WTC11 (cell line): ENCODE measurements around the gene CACNA2D4. TPM values are rescaled to one million over a fixed set of nuclear protein-coding genes. Genes with fewer than 3 reads are reported as not detected.

Experiments used
- ATAC-seq: fragments of 200-7000 bp; cut with Tn5 transposase; 2 replicates; pipeline ENCODE4 v1.10.0; 2021; ENCODE audit warnings: mild to moderate bottlenecking, moderate library complexity
- CTCF ChIA-PET: fragments of 300-600 bp; sonication (Branson Sonifier 250); formaldehyde crosslinking; loops from one replicate; lab custom pipeline; 2021; ENCODE audit warnings: antibody characterized with exemption; lab: Charles Lee
- POLR2A ChIA-PET: fragments of 350-600 bp; sonication (Branson Sonifier 250); formaldehyde crosslinking; loops from one replicate; lab custom pipeline; 2021; ENCODE audit warnings: antibody characterized with exemption; lab: Charles Lee
- DNase-seq: peaks from one replicate; pipeline ENCODE4 v3.0.0; 2021; ENCODE audit warnings: low spot score
- H3K27ac Mint-ChIP-seq: 2 replicates; pipeline ENCODE4 v1.8.0; 2021; ENCODE audit warnings: mixed read lengths
- H3K27me3 Mint-ChIP-seq: 2 replicates; pipeline ENCODE4 v1.8.0; 2021; ENCODE audit warnings: low read depth, mild to moderate bottlenecking, moderate library complexity, mixed read lengths
- H3K36me3 Mint-ChIP-seq: 2 replicates; pipeline ENCODE4 v1.8.0; 2021; ENCODE audit warnings: mixed read lengths
- H3K4me1 Mint-ChIP-seq: 2 replicates; pipeline ENCODE4 v1.8.0; 2022; ENCODE audit warnings: mixed read lengths
- H3K4me3 Mint-ChIP-seq: 2 replicates; pipeline ENCODE4 v1.8.0; 2021; ENCODE audit warnings: mild to moderate bottlenecking, moderate library complexity, mixed read lengths
- H3K9me3 Mint-ChIP-seq: 2 replicates; pipeline ENCODE4 v1.8.0; 2021; ENCODE audit warnings: mixed read lengths
- AR ChIP-seq: fragments of 250-450 bp; sonication (Bioruptor Pico); IDR thresholded peaks from 2 replicates; pipeline ENCODE4 v1.9.0; 2021; ENCODE audit warnings: mild to moderate bottlenecking
- ATF1 ChIP-seq: sonication (generic); formaldehyde crosslinking; IDR thresholded peaks from 2 replicates; pipeline ENCODE4 v1.8.1; 2023; ENCODE audit warnings: mild to moderate bottlenecking, moderate library complexity, missing genetic modification reagents
- ATF3 ChIP-seq: sonication (generic); formaldehyde crosslinking; conservative IDR thresholded peaks from 2 replicates; pipeline ENCODE4 v1.8.1; 2022; ENCODE audit warnings: mild to moderate bottlenecking, missing genetic modification reagents
- CDX4 ChIP-seq: fragments of 250-450 bp; sonication (Bioruptor Pico); IDR thresholded peaks from 2 replicates; pipeline ENCODE4 v1.9.0; 2021; ENCODE audit warnings: moderate library complexity, mild to moderate bottlenecking, inconsistent platforms, borderline replicate concordance
- E2F4 ChIP-seq: sonication (generic); formaldehyde crosslinking; IDR thresholded peaks from 2 replicates; pipeline ENCODE4 v1.8.1; 2022; ENCODE audit warnings: low read depth, mild to moderate bottlenecking, moderate library complexity, missing genetic modification reagents, borderline replicate concordance
- ELF4 ChIP-seq: sonication (generic); formaldehyde crosslinking; IDR thresholded peaks from 2 replicates; pipeline ENCODE4 v1.8.1; 2022; ENCODE audit warnings: low read depth, mild to moderate bottlenecking, moderate library complexity, missing genetic modification reagents
- ERG ChIP-seq: fragments of 250-450 bp; sonication (Bioruptor Pico); IDR thresholded peaks from 2 replicates; pipeline ENCODE4 v1.8.0; 2021; ENCODE audit warnings: mild to moderate bottlenecking
- ESRRA ChIP-seq: sonication (generic); formaldehyde crosslinking; IDR thresholded peaks from 2 replicates; pipeline ENCODE4 v1.8.1; 2022; ENCODE audit warnings: mild to moderate bottlenecking, missing genetic modification reagents, borderline replicate concordance
- GTF2I ChIP-seq: fragments of 250-450 bp; sonication (Bioruptor Pico); conservative IDR thresholded peaks from 2 replicates; pipeline ENCODE4 v1.4.0; 2021; ENCODE audit warnings: mild to moderate bottlenecking
- HMGXB4 ChIP-seq: sonication (generic); formaldehyde crosslinking; IDR thresholded peaks from 2 replicates; pipeline ENCODE4 v1.8.1; 2023; ENCODE audit warnings: mild to moderate bottlenecking, moderate library complexity, missing genetic modification reagents
- MXD4 ChIP-seq: fragments of 250-450 bp; sonication (Bioruptor Pico); IDR thresholded peaks from 2 replicates; pipeline ENCODE4 v1.8.0; 2021; ENCODE audit warnings: mild to moderate bottlenecking, moderate library complexity, borderline replicate concordance
- NR3C1 ChIP-seq: sonication (generic); formaldehyde crosslinking; conservative IDR thresholded peaks from 2 replicates; pipeline ENCODE4 v1.8.1; 2023; ENCODE audit warnings: low read depth, mild to moderate bottlenecking, missing genetic modification reagents
- PREB ChIP-seq: sonication (generic); formaldehyde crosslinking; IDR thresholded peaks from 2 replicates; pipeline ENCODE4 v1.8.1; 2022; ENCODE audit warnings: mild to moderate bottlenecking, missing genetic modification reagents, moderate library complexity, borderline replicate concordance
- RORB ChIP-seq: fragments of 250-450 bp; sonication (Bioruptor Pico); IDR thresholded peaks from 2 replicates; pipeline ENCODE4 v1.9.0; 2021; ENCODE audit warnings: mild to moderate bottlenecking
- TEAD1 ChIP-seq: sonication (generic); formaldehyde crosslinking; IDR thresholded peaks from 2 replicates; pipeline ENCODE4 v1.8.0; 2022; ENCODE audit warnings: mild to moderate bottlenecking, missing genetic modification reagents
- ZNF232 ChIP-seq: sonication (generic); formaldehyde crosslinking; IDR thresholded peaks from 2 replicates; pipeline ENCODE4 v1.8.0; 2022; ENCODE audit warnings: mild to moderate bottlenecking, missing genetic modification reagents
- ZNF317 ChIP-seq: sonication (generic); formaldehyde crosslinking; IDR thresholded peaks from 2 replicates; pipeline ENCODE4 v1.8.1; 2023; ENCODE audit warnings: low read depth, mild to moderate bottlenecking, moderate library complexity, missing genetic modification reagents, borderline replicate concordance
- ZNF425 ChIP-seq: fragments of 250-450 bp; sonication (Bioruptor Pico); conservative IDR thresholded peaks from 2 replicates; pipeline ENCODE4 v1.9.0; 2021; ENCODE audit warnings: mild to moderate bottlenecking
- total RNA-seq: library from RNA; stranded (reverse); gene quantifications from 3 replicates; pipeline ENCODE4 v1.2.3, GENCODE V29; 2021

CACNA2D4 gene
- total RNA-seq, 1 experiment from 2014 or later: 0.04 TPM

- TF ChIP-seq E2F4 (CRISPR knock-in tag): no peak
Measured at GRCh38 chr12:1965916-1966315, 47.5 kb upstream of the CACNA2D4 start (continued).

GRCh38 chr12:1962051-1963020 lies 43.9 kb upstream of the CACNA2D4 start:
- peaks cover 63% of the 10 kb centered on the region for H3K36me3 Mint-ChIP-seq
- H3K27me3 Mint-ChIP-seq: no peaks in the 10 kb centered on the region
- ATAC-seq: no peak
- H3K27ac Mint-ChIP-seq: no peak overlapping the region
- no peak overlapping the region for H3K4me3 Mint-ChIP-seq
- ChIA-PET CTCF (no interaction called here), POLR2A (no interaction called here)
- H3K4me1 Mint-ChIP-seq: no peaks in the 10 kb centered on the region; the same call in 1 of the 2 replicates
- TF ChIP-seq CDX4: no peak
- TF ChIP-seq ATF1 (CRISPR knock-in tag): no peak
- TF ChIP-seq PREB: no peak
- TF ChIP-seq ELF4 (CRISPR knock-in tag): no peak
- no peak for TF ChIP-seq NR3C1 (CRISPR knock-in tag)
- no peak for TF ChIP-seq ERG (CRISPR knock-in tag)
- no peak for TF ChIP-seq ZNF232
- TF ChIP-seq GTF2I (CRISPR knock-in tag): no peak
- no peak for TF ChIP-seq ATF3 (CRISPR knock-in tag)
- TF ChIP-seq RORB: no peak
- no peak for TF ChIP-seq AR
- no peak for TF ChIP-seq ZNF425 (CRISPR knock-in tag)
- no peak for TF ChIP-seq ESRRA (CRISPR knock-in tag)
- no peak for TF ChIP-seq ZNF317
- no peak for TF ChIP-seq TEAD1 (CRISPR knock-in tag)
- no peak for TF ChIP-seq MXD4 (CRISPR knock-in tag)
- no peak for TF ChIP-seq HMGXB4 (CRISPR knock-in tag)
- H3K9me3 Mint-ChIP-seq: peaks cover 21% of the 10 kb centered on the region
- no peak for DNase-seq
